IPS-20b (cell line): ENCODE measurements around the gene C16orf90.
"Not testable (repeated sequence)": the region's sequence is repeated elsewhere in the genome, so short reads cannot be mapped to it uniquely, and the experiment has no call there.

Experiments
- H3K27ac ChIP-seq: one replicate; pipeline ENCODE4 v1.5.1; 2013; ENCODE audit warnings: low read length
- H3K27me3 ChIP-seq: 2 replicates; pipeline ENCODE4 v1.6.1; 2013; ENCODE audit warnings: mild to moderate bottlenecking, low read length, inconsistent platforms; ENCODE audit not compliant: insufficient read depth
- H3K36me3 ChIP-seq: 2 replicates; pipeline ENCODE4 v1.6.1; 2013; ENCODE audit warnings: low read depth, mild to moderate bottlenecking, inconsistent platforms, low read length, moderate library complexity; ENCODE audit not compliant: insufficient read depth
- H3K4me1 ChIP-seq: 2 replicates; pipeline ENCODE4 v1.6.1; 2013; ENCODE audit warnings: mild to moderate bottlenecking, control low read depth, inconsistent platforms, low read length, moderate library complexity; ENCODE audit not compliant: insufficient read depth
- H3K4me3 ChIP-seq: 2 replicates; pipeline ENCODE4 v1.5.1; 2013; ENCODE audit warnings: mild to moderate bottlenecking, low read length, inconsistent platforms
- H3K9ac ChIP-seq: 2 replicates; pipeline ENCODE4 v1.6.1; 2013; ENCODE audit warnings: low read depth, mild to moderate bottlenecking, inconsistent platforms, low read length, moderate library complexity
- H3K9me3 ChIP-seq: 2 replicates; pipeline ENCODE4 v1.6.1; 2013; ENCODE audit warnings: mild to moderate bottlenecking, low read depth, low read length, inconsistent platforms; ENCODE audit not compliant: insufficient read depth

Gene C16orf90

GRCh38 chr16:3480901-3481695, 14.2 kb downstream of the C16orf90 start:
- Histone ChIP-seq H3K4me3 (no peak overlapping the region), H3K27me3 (no peaks in the 10 kb centered on the region), H3K4me1 (no peaks in the 10 kb centered on the region; the same call in 1 of the 2 replicates), H3K9me3 (no peaks in the 10 kb centered on the region), H3K9ac (no peak overlapping the region), H3K36me3 (peaks cover 49% of the 10 kb centered on the region), H3K27ac (no peak overlapping the region)

- H3K27me3 ChIP-seq: no peaks in the 10 kb centered on the region
- no peak overlapping the region for H3K4me3 ChIP-seq
- no peak overlapping the region for H3K27ac ChIP-seq
- peaks cover 42% of the 10 kb centered on the region for H3K36me3 ChIP-seq
- H3K9ac ChIP-seq: no peak overlapping the region
- H3K4me1 ChIP-seq: no peaks in the 10 kb centered on the region; the same call in 1 of the 2 replicates
- no peaks in the 10 kb centered on the region for H3K9me3 ChIP-seq
These were observed 15.6 kb downstream of the C16orf90 start for GRCh38 chr16:3479654-3480216.

- Histone ChIP-seq H3K9ac (no peak overlapping the region), H3K36me3 (peaks cover 29% of the 10 kb centered on the region), H3K27me3 (no peaks in the 10 kb centered on the region), H3K27ac (no peak overlapping the region), H3K4me3 (no peak overlapping the region), H3K9me3 (no peaks in the 10 kb centered on the region), H3K4me1 (no peaks in the 10 kb centered on the region; the same call in 1 of the 2 replicates)
These were observed 16.9 kb downstream of the C16orf90 start for GRCh38 chr16:3478242-3478925.

GRCh38 chr16:3476409-3476808, 18.9 kb downstream of the C16orf90 start:
- Histone ChIP-seq H3K4me3 (no peak overlapping the region), H3K36me3 (peaks cover 11% of the 10 kb centered on the region; the same call in 1 of the 2 replicates), H3K9me3 (no peaks in the 10 kb centered on the region), H3K27ac (no peak overlapping the region), H3K4me1 (no peaks in the 10 kb centered on the region; the same call in 1 of the 2 replicates), H3K27me3 (no peaks in the 10 kb centered on the region), H3K9ac (no peak overlapping the region)

- no peaks in the 10 kb centered on the region for H3K4me1 ChIP-seq
- no peak overlapping the region for H3K27ac ChIP-seq
- H3K27me3 ChIP-seq: no peaks in the 10 kb centered on the region
- H3K9me3 ChIP-seq: no peaks in the 10 kb centered on the region
- H3K4me3 ChIP-seq: no peak overlapping the region
- H3K9ac ChIP-seq: no peak overlapping the region
- H3K36me3 ChIP-seq: peaks cover 6% of the 10 kb centered on the region; the same call in 1 of the 2 replicates
These were observed 19.5 kb downstream of the C16orf90 start for GRCh38 chr16:3475604-3476375.

GRCh38 chr16:3474870-3475269, 20.4 kb downstream of the C16orf90 start:
- not testable (repeated sequence) for H3K4me3 ChIP-seq, H3K9ac ChIP-seq, H3K27me3 ChIP-seq, H3K27ac ChIP-seq, H3K36me3 ChIP-seq, H3K4me1 ChIP-seq, H3K9me3 ChIP-seq

- Histone ChIP-seq H3K4me3 (no peak overlapping the region), H3K9me3 (no peaks in the 10 kb centered on the region), H3K4me1 (no peaks in the 10 kb centered on the region), H3K36me3 (peaks cover 3% of the 10 kb centered on the region; the same call in 1 of the 2 replicates), H3K27ac (no peak overlapping the region), H3K27me3 (no peaks in the 10 kb centered on the region), H3K9ac (no peak overlapping the region)
These were observed 21.0 kb downstream of the C16orf90 start for GRCh38 chr16:3474136-3474779.

GRCh38 chr16:3473596-3473943, 21.7 kb downstream of the C16orf90 start:
- H3K4me3 ChIP-seq: not testable (repeated sequence)

GRCh38 chr16:3472878-3473595, 22.3 kb downstream of the C16orf90 start:
- Histone ChIP-seq H3K9ac (no peak overlapping the region), H3K4me3 (no peak overlapping the region)

More at GRCh38 chr16:3473596-3473943, 21.7 kb downstream of the C16orf90 start:
- H3K27me3 ChIP-seq, H3K9me3 ChIP-seq, H3K36me3 ChIP-seq, H3K4me1 ChIP-seq, H3K9ac ChIP-seq, H3K27ac ChIP-seq: not testable (repeated sequence)

GRCh38 chr16:3471518-3472176, 23.6 kb downstream of the C16orf90 start:
- H3K27ac ChIP-seq: no peak overlapping the region
- no peak overlapping the region for H3K4me3 ChIP-seq
- H3K9me3 ChIP-seq: no peaks in the 10 kb centered on the region
- no peak overlapping the region for H3K9ac ChIP-seq
- no peaks in the 10 kb centered on the region for H3K4me1 ChIP-seq
- no peaks in the 10 kb centered on the region for H3K36me3 ChIP-seq
- H3K27me3 ChIP-seq: no peaks in the 10 kb centered on the region

More at GRCh38 chr16:3472878-3473595, 22.3 kb downstream of the C16orf90 start:
- Histone ChIP-seq H3K4me1 (no peaks in the 10 kb centered on the region), H3K27ac (no peak overlapping the region), H3K27me3 (no peaks in the 10 kb centered on the region), H3K9me3 (no peaks in the 10 kb centered on the region), H3K36me3 (no peaks in the 10 kb centered on the region)
